ENCODE results near the gene ZSWIM5. TPM values are rescaled to one million over a fixed set of nuclear protein-coding genes. Genes with fewer than 3 reads are reported as not detected.

Gene ZSWIM5
- total and polyA plus RNA-seq, 2 of the 8 experiments (the other 6 are each of a cell fraction or from before 2014, with no cell fraction given) = 2.5 to 3.9 TPM

GRCh38 chr1:45010855-45011811, 195.3 kb downstream of the ZSWIM5 start, which contains the start of gene HECTD3 (continued):
- TF ChIP-seq SIN3A (conservative IDR thresholded peaks at IDR 0.05 in 1 of 2, IDR thresholded peaks at IDR 0.05 in 1 of 2; ENCODE audit: low read depth in 1 of 2, low read length in 2 of 2) (peak; percentile 89 to 93; a peak in 3 of 4 replicates), EGR1 (IDR thresholded peaks at IDR 0.05; ENCODE audit: borderline replicate concordance, low read depth, low read length) (no peak), CBX8 (IDR thresholded peaks at IDR 0.05; ENCODE audit: borderline replicate concordance, low read depth, low read length) (no peak), BCL11A (IDR thresholded peaks at IDR 0.05; ENCODE audit: low read depth in 2 of 2, low read length in 2 of 2) (no peak), CTCF (IDR thresholded peaks at IDR 0.05; ENCODE audit: control extremely low read depth in 1 of 3, insufficient read depth in 1 of 3, low read depth in 1 of 3, low read length in 3 of 3) (no peak), SIRT6 (IDR thresholded peaks at IDR 0.05; ENCODE audit: low read length) (no peak), RAD21 (IDR thresholded peaks at IDR 0.05 in 1 of 2, conservative IDR thresholded peaks at IDR 0.05 in 1 of 2; ENCODE audit: low read depth in 2 of 2, low read length in 2 of 2) (peak in 1 of 2 experiments; percentile 5; a peak in 1 of 4 replicates), RBBP5 (IDR thresholded peaks at IDR 0.05; ENCODE audit: borderline replicate concordance, low read depth, low read length) (0 out of 2 replicates have a peak, but pooled peaks have one; percentile 42), POLR2A (IDR thresholded peaks at IDR 0.05; ENCODE audit: control extremely low read depth in 1 of 2, low read depth in 2 of 2, low read length in 2 of 2) (no peak), TAF7 (optimal IDR thresholded peaks at IDR 0.05; ENCODE audit: borderline replicate concordance, low read depth, low read length) (no peak), KDM4A (IDR thresholded peaks at IDR 0.05; ENCODE audit: low read depth, low read length, severe bottlenecking) (peak; percentile 94), CHD2 (IDR thresholded peaks at IDR 0.05; ENCODE audit: low read length) (no peak), GABPA (IDR thresholded peaks at IDR 0.05; ENCODE audit: borderline replicate concordance, insufficient read depth, low read length) (no peak)
- TF ChIP-seq, protein P1, sequence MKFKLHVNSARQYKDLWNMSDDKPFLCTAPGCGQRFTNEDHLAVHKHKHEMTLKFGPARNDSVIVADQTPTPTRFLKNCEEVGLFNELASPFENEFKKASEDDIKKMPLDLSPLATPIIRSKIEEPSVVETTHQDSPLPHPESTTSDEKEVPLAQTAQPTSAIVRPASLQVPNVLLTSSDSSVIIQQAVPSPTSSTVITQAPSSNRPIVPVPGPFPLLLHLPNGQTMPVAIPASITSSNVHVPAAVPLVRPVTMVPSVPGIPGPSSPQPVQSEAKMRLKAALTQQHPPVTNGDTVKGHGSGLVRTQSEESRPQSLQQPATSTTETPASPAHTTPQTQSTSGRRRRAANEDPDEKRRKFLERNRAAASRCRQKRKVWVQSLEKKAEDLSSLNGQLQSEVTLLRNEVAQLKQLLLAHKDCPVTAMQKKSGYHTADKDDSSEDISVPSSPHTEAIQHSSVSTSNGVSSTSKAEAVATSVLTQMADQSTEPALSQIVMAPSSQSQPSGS (IDR thresholded peaks at IDR 0.05; ENCODE audit: low read length) = no peak
